HepG2 (cell line): ENCODE measurements around the gene SULT2B1.

Source experiments
- POLR2AphosphoS5 ChIP-seq: IDR thresholded peaks from 2 replicates; pipeline ENCODE4 v1.6.1; 2012; ENCODE audit warnings: low read depth, low read length
- TCF7L2 ChIP-seq: IDR thresholded peaks from 2 replicates; pipeline ENCODE4 v1.6.1; 2011; ENCODE audit warnings: mild to moderate bottlenecking, low read depth, low read length, moderate library complexity

DNA sequence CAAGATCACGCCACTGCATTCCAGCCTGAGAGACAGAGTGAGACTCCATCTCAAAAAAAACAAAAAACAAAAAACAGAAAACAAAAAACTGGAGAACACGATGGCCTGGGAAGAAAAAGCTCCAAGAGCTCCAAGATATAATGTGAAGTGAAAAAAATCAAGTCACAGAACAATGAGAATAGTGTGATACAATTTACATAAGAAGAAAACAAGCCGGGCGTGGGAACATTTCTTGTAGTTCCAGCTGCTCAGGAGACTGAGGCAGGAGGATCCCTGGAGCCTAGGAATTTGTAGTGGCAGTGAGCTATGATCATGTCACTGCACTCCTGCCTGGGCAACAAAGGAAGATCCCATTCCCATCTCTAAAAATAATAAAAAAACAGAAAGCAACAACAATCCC, 31.8 kb upstream of the SULT2B1 start:
- TF ChIP-seq POLR2AphosphoS5 = no peak
- TF ChIP-seq TCF7L2 = no peak
